Endothelial cell of umbilical vein (primary cell): ENCODE results near the gene SUMF1. TPM values are rescaled to one million over a fixed set of nuclear protein-coding genes. Genes with fewer than 3 reads are reported as not detected.

ENCODE experiments used
- BruUV-seq: library from RNA; stranded (reverse); fragments of 400-500 nt; replicated peaks from 2 replicates; lab custom pipeline; 2021; lab: Mats Ljungman, UMichigan
- CTCF ChIA-PET: fragments of 300-600, 350-600 bp; sonication (Branson Sonifier 250); formaldehyde crosslinking; loops from one replicate; lab custom pipeline; 2021; ENCODE audit warnings: antibody characterized with exemption, inconsistent platforms; lab: Charles Lee
- POLR2A ChIA-PET: fragments of 300-600, 350-600 bp; sonication (Branson Sonifier 250); formaldehyde crosslinking; loops from one replicate; lab custom pipeline; 2021; ENCODE audit warnings: antibody characterized with exemption, inconsistent platforms; lab: Charles Lee
- DNase-seq: peaks from one replicate; pipeline ENCODE4 v3.0.0-alpha.2; 2011; ENCODE audit warnings: low read depth, low spot score
- FAIRE-seq: peaks from 2 replicates; lab custom pipeline; 2011; peaks lifted over from hg19 to GRCh38; lab: Jason Lieb, UNC
- H2AFZ ChIP-seq: 2 replicates; pipeline ENCODE4 v1.6.0; 2012; ENCODE audit warnings: low read depth, low read length, control low read depth, inconsistent platforms
- H3K27ac ChIP-seq: 2 replicates; pipeline ENCODE4 v1.5.1; 2011; ENCODE audit warnings: low read depth, mild to moderate bottlenecking, control low read depth, low read length, moderate library complexity; ENCODE audit not compliant: insufficient read depth
- H3K27me3 ChIP-seq, 2 experiments: 2 replicates each; pipeline versions ENCODE4 v1.6.0 to v1.6.1; 2011; ENCODE audit warnings: low read length in 2 of 2, mixed read lengths in 1 of 2; ENCODE audit not compliant: control insufficient read depth in 2 of 2, insufficient read depth in 2 of 2
- H3K36me3 ChIP-seq, 2 experiments: 2 replicates in 1 of 2; 3 replicates in 1 of 2; pipeline ENCODE4 v1.5.1; 2011; ENCODE audit warnings: low read length in 2 of 2, mild to moderate bottlenecking in 1 of 2, moderate library complexity in 1 of 2; ENCODE audit not compliant: control insufficient read depth in 2 of 2, insufficient read depth in 2 of 2; ENCODE audit errors: extremely low read depth in 1 of 2
- H3K4me1 ChIP-seq: 3 replicates; pipeline ENCODE4 v1.5.1; 2011; ENCODE audit warnings: mild to moderate bottlenecking, low read length; ENCODE audit not compliant: control insufficient read depth, insufficient read depth; ENCODE audit errors: extremely low read depth
- H3K4me2 ChIP-seq: 2 replicates; pipeline ENCODE4 v1.6.1; 2011; ENCODE audit warnings: low read length, control low read depth, mixed read lengths; ENCODE audit not compliant: insufficient read depth
- H3K4me3 ChIP-seq, 3 experiments: fragments of 200-600 bp in 1 of 3; sonication (generic), shearing (Covaris generic) in 1 of 3; replicated peaks in 1 of 3; 2 replicates each; pipeline ENCODE4 v1.5.1; 2011 to 2016; ENCODE audit warnings: control low read depth in 3 of 3, low read length in 3 of 3, mild to moderate bottlenecking in 2 of 3, inconsistent platforms in 1 of 3, low read depth in 1 of 3, moderate library complexity in 1 of 3; ENCODE audit not compliant: insufficient read depth in 1 of 3
- H3K79me2 ChIP-seq: 2 replicates; pipeline ENCODE4 v1.6.0; 2012; ENCODE audit warnings: low read length, inconsistent platforms; ENCODE audit not compliant: control insufficient read depth, insufficient read depth
- H3K9ac ChIP-seq: replicated peaks from 2 replicates; pipeline ENCODE3; 2011; ENCODE audit warnings: low read length, control low read depth; ENCODE audit not compliant: insufficient read depth; ENCODE audit errors: extremely low read depth
- H3K9me1 ChIP-seq: replicated peaks from 3 replicates; pipeline ENCODE4 v1.6.0; 2011; ENCODE audit warnings: mild to moderate bottlenecking, low read length; ENCODE audit not compliant: control insufficient read depth, insufficient read depth; ENCODE audit errors: extremely low read depth
- H3K9me3 ChIP-seq: replicated peaks from 2 replicates; pipeline ENCODE4 v1.5.1; 2012; ENCODE audit warnings: low read length, inconsistent platforms; ENCODE audit not compliant: control insufficient read depth, insufficient read depth
- H4K20me1 ChIP-seq: replicated peaks from 2 replicates; pipeline ENCODE3; 2011; ENCODE audit warnings: mild to moderate bottlenecking, low read length; ENCODE audit not compliant: control insufficient read depth, insufficient read depth; ENCODE audit errors: extremely low read depth
- EZH2 ChIP-seq: IDR thresholded peaks from 2 replicates; pipeline ENCODE4 v1.6.1; 2012; ENCODE audit warnings: borderline replicate concordance, low read depth, mild to moderate bottlenecking, moderate library complexity, low read length, inconsistent platforms; ENCODE audit not compliant: severe bottlenecking
- FOS ChIP-seq: IDR thresholded peaks from 2 replicates; pipeline ENCODE4 v1.6.1; 2011; ENCODE audit warnings: mild to moderate bottlenecking, low read length, moderate library complexity, borderline replicate concordance; ENCODE audit not compliant: insufficient read depth
- GATA2 ChIP-seq: IDR thresholded peaks from 2 replicates; pipeline ENCODE4 v1.7.0; 2011; ENCODE audit warnings: low read depth, mild to moderate bottlenecking, moderate library complexity, mixed read lengths, low read length; ENCODE audit not compliant: insufficient read length, insufficient read depth
- JUN ChIP-seq: IDR thresholded peaks from 2 replicates; pipeline ENCODE4 v1.6.1; 2011; ENCODE audit warnings: borderline replicate concordance, low read depth; ENCODE audit not compliant: insufficient read length, insufficient read depth
- MYC ChIP-seq: IDR thresholded peaks from one replicate; pipeline ENCODE4 v1.6.1; 2011; ENCODE audit warnings: mild to moderate bottlenecking, low read depth, low read length
- POLR2A ChIP-seq: IDR thresholded peaks from 2 replicates; pipeline ENCODE4 v1.6.1; 2012; ENCODE audit warnings: low read depth, mild to moderate bottlenecking, control low read depth, low read length
- POLR2AphosphoS5 ChIP-seq: IDR thresholded peaks from 2 replicates; pipeline ENCODE4 v1.6.1; 2012; ENCODE audit warnings: low read depth, mild to moderate bottlenecking, control low read depth, low read length, moderate library complexity; ENCODE audit not compliant: insufficient read depth
- dilution Hi-C: fragments of 300-500 bp; cut with MboI; formaldehyde crosslinking; loops from one replicate; pipeline ENCODE4 v1.15.0; 2019; ENCODE audit warnings: low sequenced_read_pairs; ENCODE audit not compliant: extremely low pct_ligation_motif_present
- intact Hi-C: fragments of 100-400 bp; cut with micrococcal nuclease; formaldehyde crosslinking; loops from one replicate; pipeline ENCODE4 v1.10.0; 2022
- polyA plus RNA-seq, 4 experiments: library from polyadenylated mRNA; depleted of rRNA in 3 of 4; stranded (reverse) in 3 of 4; unstranded in 1 of 4; fragments of >200 nt; gene quantifications; 2 replicates each; pipeline versions ENCODE4 v1.2.1 to v1.2.3, GENCODE V29; 2011 to 2012; ENCODE audit warnings: missing spikeins in 1 of 4
- total RNA-seq: library from RNA; stranded (reverse); gene quantifications from 2 replicates; pipeline ENCODE4 v1.2.3, GENCODE V29; 2021
- TF ChIP-seq, protein P1 (sequence below), 2 donors: IDR thresholded peaks; 1 replicate in 1 of 2; 2 replicates in 1 of 2; pipeline ENCODE4 v1.5.1; 2011; ENCODE audit warnings: low read length in 2 of 2, mild to moderate bottlenecking in 2 of 2, moderate library complexity in 2 of 2, control low read depth in 1 of 2, inconsistent platforms in 1 of 2, low read depth in 1 of 2; ENCODE audit not compliant: insufficient read depth in 1 of 2; ENCODE audit errors: extremely low read depth in 1 of 2
- TF ChIP-seq, protein P2 (sequence below): IDR thresholded peaks from 2 replicates; pipeline ENCODE4 v1.6.1; 2011; ENCODE audit not compliant: insufficient read depth, insufficient read length

SUMF1 gene
- total and polyA plus RNA-seq, 2 donors (not counting 3 experiments of a cell fraction or from before 2014, with no cell fraction given), result 31.5 to 46.8 TPM

DNA sequence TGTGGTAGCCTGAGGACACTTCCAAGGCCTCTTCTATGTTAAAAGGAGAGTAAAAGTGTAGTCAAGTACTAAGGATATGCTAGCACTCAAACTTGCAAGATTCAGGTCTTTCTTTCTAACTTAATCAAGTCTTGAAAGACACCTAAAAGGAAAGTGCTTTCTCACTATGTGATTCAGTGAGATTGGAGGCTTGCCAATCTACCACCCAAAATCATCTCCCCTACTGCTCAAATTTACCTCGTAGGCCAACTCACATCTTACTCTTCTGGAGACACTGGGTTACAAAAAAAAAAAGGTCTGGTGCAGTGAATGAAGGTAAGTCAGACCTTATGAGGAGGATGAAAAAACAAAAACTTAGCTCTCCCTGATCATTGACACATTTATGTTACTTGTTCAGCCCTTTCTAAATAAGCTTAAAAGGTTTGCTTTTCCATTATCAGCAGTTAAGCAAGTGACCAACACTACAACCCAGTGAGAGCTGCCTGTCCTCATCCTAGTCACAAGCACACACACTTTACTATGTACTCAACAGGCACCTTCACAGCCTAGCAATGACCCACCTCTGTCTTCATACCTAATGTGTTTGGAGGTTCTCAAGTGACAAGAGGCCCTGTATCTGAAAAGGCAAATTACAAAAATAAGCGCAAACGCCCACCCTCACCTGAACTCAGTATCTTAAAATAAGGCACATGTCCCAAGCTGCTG lies 19.6 kb downstream of the SUMF1 start:
- Histone ChIP-seq H3K9me1 (no peaks in the 10 kb centered on the region), H2AFZ (no peak overlapping the region), H3K79me2 (no peaks in the 10 kb centered on the region), H3K36me3 (peaks cover 0 to 3% of the 10 kb centered on the region in 2 experiments), H3K9me3 (no peaks in the 10 kb centered on the region), H3K4me3 (no peak overlapping the region), H3K9ac (no peak overlapping the region), H3K27ac (no peak overlapping the region), H3K27me3 (no peaks in the 10 kb centered on the region), H4K20me1 (no peaks in the 10 kb centered on the region), H3K4me2 (no peak overlapping the region), H3K4me1 (no peaks in the 10 kb centered on the region)
- intact Hi-C loops, result no loop called here
- CTCF ChIA-PET, result no interaction called here
- DNase-seq, result no peak
- POLR2A ChIA-PET, result no interaction called here
- no TSS peak for BruUV-seq
- TF ChIP-seq EZH2, result no peak
- no peak for TF ChIP-seq FOS
- no peak for TF ChIP-seq JUN
- no peak for TF ChIP-seq GATA2
- TF ChIP-seq, protein P1, sequence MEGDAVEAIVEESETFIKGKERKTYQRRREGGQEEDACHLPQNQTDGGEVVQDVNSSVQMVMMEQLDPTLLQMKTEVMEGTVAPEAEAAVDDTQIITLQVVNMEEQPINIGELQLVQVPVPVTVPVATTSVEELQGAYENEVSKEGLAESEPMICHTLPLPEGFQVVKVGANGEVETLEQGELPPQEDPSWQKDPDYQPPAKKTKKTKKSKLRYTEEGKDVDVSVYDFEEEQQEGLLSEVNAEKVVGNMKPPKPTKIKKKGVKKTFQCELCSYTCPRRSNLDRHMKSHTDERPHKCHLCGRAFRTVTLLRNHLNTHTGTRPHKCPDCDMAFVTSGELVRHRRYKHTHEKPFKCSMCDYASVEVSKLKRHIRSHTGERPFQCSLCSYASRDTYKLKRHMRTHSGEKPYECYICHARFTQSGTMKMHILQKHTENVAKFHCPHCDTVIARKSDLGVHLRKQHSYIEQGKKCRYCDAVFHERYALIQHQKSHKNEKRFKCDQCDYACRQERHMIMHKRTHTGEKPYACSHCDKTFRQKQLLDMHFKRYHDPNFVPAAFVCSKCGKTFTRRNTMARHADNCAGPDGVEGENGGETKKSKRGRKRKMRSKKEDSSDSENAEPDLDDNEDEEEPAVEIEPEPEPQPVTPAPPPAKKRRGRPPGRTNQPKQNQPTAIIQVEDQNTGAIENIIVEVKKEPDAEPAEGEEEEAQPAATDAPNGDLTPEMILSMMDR (IDR thresholded peaks at IDR 0.05; ENCODE audit: extremely low read depth in 1 of 2, insufficient read depth in 1 of 2, low read depth in 1 of 2, low read length in 2 of 2), result no peak
- no peak for TF ChIP-seq POLR2A
- TF ChIP-seq POLR2AphosphoS5, result no peak
- no peak for TF ChIP-seq MYC
- TF ChIP-seq, protein P2, sequence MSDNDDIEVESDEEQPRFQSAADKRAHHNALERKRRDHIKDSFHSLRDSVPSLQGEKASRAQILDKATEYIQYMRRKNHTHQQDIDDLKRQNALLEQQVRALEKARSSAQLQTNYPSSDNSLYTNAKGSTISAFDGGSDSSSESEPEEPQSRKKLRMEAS, result no peak
- FAIRE-seq, result no peak
- dilution Hi-C loops, result no loop called here
